A549 treated with AZD2906 at 1 μM for 4 hours (cell line): ENCODE results near the gene OPA3. TPM values are rescaled to one million over a fixed set of nuclear protein-coding genes. Genes with fewer than 3 reads are reported as not detected.

Experiments used
- total RNA-seq: library from RNA; stranded (reverse); fragments of 200-300 nt; extraction: Qiagen RNA extraction; gene quantifications from 5 replicates; pipeline ENCODE4 v1.2.3, GENCODE V29; 2022

The OPA3 gene
- total RNA-seq = 12.5 to 18.5 TPM (median 16.9 TPM) in 5 replicates

GRCh38 chr19:45584332-45585157 is at the start of gene OPA3:
TSS of gene OPA3 (minus strand) at chr19:45584802. CDS start at chr19:45584764, 38 bp downstream.

GRCh38 chr19:45601524-45602374 is 17.1 kb upstream of the OPA3 start, which contains the start of gene GPR4:
TSS of gene GPR4 (minus strand) at chr19:45602212. CDS start at chr19:45591866, 10,346 bp downstream.

GRCh38 chr19:45506989-45507871 is 77.4 kb downstream of the OPA3 start, which contains the start of gene VASP:
TSS of gene VASP (plus strand) at chr19:45507479. CDS start at chr19:45507772, 293 bp downstream.

GRCh38 chr19:45498411-45499195 is 86.0 kb downstream of the OPA3 start, which contains the start of gene PPM1N:
TSS of gene PPM1N (plus strand) at chr19:45498443. CDS start at chr19:45498473, 30 bp downstream.

Other genes with a start within 250 kb of the OPA3 start
- 0.85 to 1.2 TPM (median 1.2 TPM) in 5 replicates for gene KLC3, start 244.1 kb downstream of the OPA3 start, total RNA-seq
- 9.4 to 13.9 TPM (median 12.3 TPM) in 5 replicates for gene ERCC2, start 214.2 kb downstream of the OPA3 start, total RNA-seq
- gene PPP1R13L, start 179.7 kb downstream of the OPA3 start, total RNA-seq = 35.8 to 49.1 TPM (median 40.0 TPM) in 5 replicates
- 42.2 to 51.6 TPM (median 45.0 TPM) in 5 replicates for gene POLR1G, start 178.2 kb downstream of the OPA3 start, total RNA-seq
- gene ERCC1, start 160.9 kb downstream of the OPA3 start, total RNA-seq = 135 to 175 TPM (median 167 TPM) in 5 replicates
- gene FOSB, start 116.8 kb downstream of the OPA3 start, total RNA-seq = 8.7 to 13.2 TPM (median 10.6 TPM) in 5 replicates
- 11.7 to 14.4 TPM (median 12.6 TPM) in 5 replicates for gene RTN2, start 87.8 kb downstream of the OPA3 start, total RNA-seq
- gene PPM1N, start 86.4 kb downstream of the OPA3 start, total RNA-seq = 6.2 to 9.9 TPM (median 6.9 TPM) in 5 replicates
- gene VASP, start 77.3 kb downstream of the OPA3 start, total RNA-seq = 212 to 260 TPM (median 239 TPM) in 5 replicates
- 0.15 to 0.66 TPM (median 0.22 TPM) in 5 replicates for gene GPR4, start 17.4 kb upstream of the OPA3 start, total RNA-seq
- 19.3 to 27.2 TPM (median 23.1 TPM) in 5 replicates for gene EML2, start 54.6 kb upstream of the OPA3 start, total RNA-seq
- 2.0 to 3.3 TPM (median 2.9 TPM) in 5 replicates for gene GIPR, start 83.4 kb upstream of the OPA3 start, total RNA-seq
- gene SNRPD2, start 107.2 kb upstream of the OPA3 start, total RNA-seq = 761 to 882 TPM (median 789 TPM) in 5 replicates
- gene QPCTL, start 107.9 kb upstream of the OPA3 start, total RNA-seq = 6.6 to 9.5 TPM (median 8.7 TPM) in 5 replicates
- 7.8 to 11.1 TPM (median 9.7 TPM) in 5 replicates for gene FBXO46, start 146.1 kb upstream of the OPA3 start, total RNA-seq
- gene MEIOSIN, start 148.6 kb upstream of the OPA3 start, total RNA-seq = 0.03 to 0.06 TPM (median 0.05 TPM) in 5 replicates
- 16.8 to 31.3 TPM (median 28.9 TPM) in 5 replicates for gene SIX5, start 184.4 kb upstream of the OPA3 start, total RNA-seq
- 29.1 to 45.4 TPM (median 40.2 TPM) in 5 replicates for gene DMPK, start 197.7 kb upstream of the OPA3 start, total RNA-seq
- gene DMWD, start 208.0 kb upstream of the OPA3 start, total RNA-seq = 22.5 to 34.8 TPM (median 30.3 TPM) in 5 replicates
- gene RSPH6A, start 230.5 kb upstream of the OPA3 start, total RNA-seq = not detected in 5 replicates